SU-DHL-6 (cell line): ENCODE data around the gene GLOD5.

ENCODE experiments used
- H2AFZ ChIP-seq: fragments of 200-600 bp; sonication (generic); 2 replicates; pipeline ENCODE4 v1.6.1; 2014; ENCODE audit warnings: low read depth, mild to moderate bottlenecking, moderate library complexity, mixed read lengths, antibody characterized with exemption, low read length; ENCODE audit not compliant: severe bottlenecking
- H3F3A ChIP-seq: fragments of 200-600 bp; shearing (Covaris generic); 2 replicates; pipeline ENCODE4 v1.6.0; 2016; ENCODE audit warnings: antibody characterized with exemption, mild to moderate bottlenecking; ENCODE audit not compliant: insufficient read depth
- H3K27ac ChIP-seq: fragments of 200-600 bp; sonication (generic); 2 replicates; pipeline ENCODE4 v1.5.1; 2016; ENCODE audit warnings: low read depth, mild to moderate bottlenecking, low read length, moderate library complexity, mixed read lengths
- H3K27me3 ChIP-seq: fragments of 200-600 bp; sonication (generic), shearing (Covaris generic); 2 replicates; pipeline ENCODE4 v1.6.0; 2014; ENCODE audit warnings: mild to moderate bottlenecking, low read length
- H3K36me3 ChIP-seq: fragments of 200-600 bp; sonication (generic); 2 replicates; pipeline ENCODE4 v1.6.1; 2014; ENCODE audit warnings: mild to moderate bottlenecking, low read length, mixed read lengths
- H3K4me2 ChIP-seq: fragments of 300-600, 200-600 bp; shearing (Covaris generic), sonication (generic); 2 replicates; pipeline ENCODE4 v1.6.0; 2014; ENCODE audit warnings: low read length, low read depth, mild to moderate bottlenecking; ENCODE audit not compliant: poor library complexity, severe bottlenecking
- H3K4me3 ChIP-seq: fragments of 200-600 bp; sonication (generic); 2 replicates; pipeline ENCODE4 v1.5.1; 2014; ENCODE audit warnings: antibody characterized with exemption, low read length, mild to moderate bottlenecking, mixed read lengths; ENCODE audit not compliant: insufficient read depth, poor library complexity, severe bottlenecking
- H3K79me2 ChIP-seq: fragments of 200-600 bp; sonication (generic); 2 replicates; pipeline ENCODE4 v1.6.1; 2014; ENCODE audit warnings: mild to moderate bottlenecking, low read length, moderate library complexity; ENCODE audit not compliant: insufficient read depth
- H3K9ac ChIP-seq: fragments of 200-600 bp; sonication (generic); 2 replicates; pipeline ENCODE4 v1.7.0; 2014; ENCODE audit warnings: mild to moderate bottlenecking, low read length
- H3K9me2 ChIP-seq: fragments of 200-600 bp; sonication (generic); replicated peaks from 2 replicates; pipeline ENCODE4 v1.6.1; 2014; ENCODE audit warnings: low read length; ENCODE audit not compliant: insufficient read depth
- H3K9me3 ChIP-seq: fragments of 200-600 bp; sonication (generic); 2 replicates; pipeline ENCODE4 v1.6.1; 2014; ENCODE audit warnings: low read length, mixed read lengths; ENCODE audit not compliant: insufficient read depth
- H4K20me1 ChIP-seq: fragments of 200-600 bp; sonication (generic); 2 replicates; pipeline ENCODE4 v1.6.1; 2014; ENCODE audit warnings: low read depth, mild to moderate bottlenecking, antibody characterized with exemption, low read length, moderate library complexity, mixed read lengths
- CTCF ChIP-seq: fragments of 200-600 bp; sonication (generic); IDR thresholded peaks from one replicate; pipeline ENCODE4 v1.5.1; 2017; ENCODE audit warnings: antibody characterized with exemption, mild to moderate bottlenecking, low read length, moderate library complexity; ENCODE audit not compliant: insufficient read depth, poor library complexity, severe bottlenecking
- EZH2phosphoT487 ChIP-seq: fragments of 200-600 bp; sonication (generic), shearing (Covaris generic); conservative IDR thresholded peaks from 2 replicates; pipeline ENCODE4 v1.6.1; 2018; ENCODE audit warnings: mild to moderate bottlenecking, antibody characterized with exemption, low read length, moderate library complexity, mixed read lengths

Gene GLOD5

DNA sequence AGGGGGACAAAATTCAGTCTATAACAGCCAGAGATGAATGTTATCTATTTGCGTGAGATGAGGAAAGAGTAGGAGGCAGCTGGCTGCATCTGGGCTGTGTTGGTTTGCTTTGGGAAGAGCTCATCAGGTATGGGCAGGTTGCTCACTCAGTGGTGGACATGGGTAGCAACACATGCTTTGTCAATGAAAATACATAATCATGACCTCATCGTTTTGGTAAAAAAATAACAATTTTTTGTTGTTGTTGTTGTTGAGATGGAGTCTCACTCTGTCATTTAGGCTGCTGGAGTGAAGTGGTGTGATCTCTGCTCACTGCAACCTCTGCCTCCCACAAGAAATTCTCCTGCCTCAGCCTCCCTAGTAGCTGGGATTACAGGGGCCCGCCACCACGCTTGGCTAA is 16.3 kb upstream of the GLOD5 start:
- Histone ChIP-seq H3K27me3 (no peaks in the 10 kb centered on the region), H3K9ac (no peak overlapping the region), H3K27ac (no peak overlapping the region), H3K9me3 (no peaks in the 10 kb centered on the region), H3F3A (no peaks in the 10 kb centered on the region), H3K4me2 (no peak overlapping the region), H3K79me2 (no peaks in the 10 kb centered on the region), H4K20me1 (no peaks in the 10 kb centered on the region), H3K9me2 (no peaks in the 10 kb centered on the region), H3K36me3 (no peaks in the 10 kb centered on the region), H2AFZ (no peak overlapping the region), H3K4me3 (no peak overlapping the region)
- TF ChIP-seq CTCF (no peak), EZH2phosphoT487 (no peak)

DNA sequence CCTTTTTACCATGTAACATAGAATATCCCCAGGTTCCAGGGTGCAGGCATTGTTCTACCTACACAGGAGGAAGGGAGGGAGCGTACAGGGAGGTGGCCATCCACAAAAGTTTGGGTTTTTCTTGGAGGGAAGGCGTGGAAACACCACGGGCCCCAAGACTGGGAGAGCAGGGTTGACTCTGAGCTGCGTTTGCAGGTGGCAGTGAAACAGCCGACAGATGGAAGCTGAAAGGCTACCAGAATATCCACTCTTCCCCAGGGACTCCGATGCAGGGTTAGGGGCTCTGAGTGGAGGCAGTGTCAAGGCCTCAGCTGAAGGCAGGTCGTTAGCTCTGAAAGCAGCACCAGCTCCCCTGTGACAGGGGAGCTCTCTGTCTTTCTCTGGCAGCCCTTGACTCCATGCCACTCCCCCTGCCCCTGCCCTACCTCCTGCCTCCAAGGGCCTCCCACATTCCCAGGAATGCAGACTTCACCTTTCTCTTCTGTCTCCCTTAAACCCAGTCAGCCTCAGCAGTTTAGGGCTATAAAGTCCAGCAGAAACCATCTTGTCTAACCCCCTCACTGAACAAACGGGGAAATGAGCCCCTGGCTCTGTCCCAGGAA is 14.0 kb upstream of the GLOD5 start:
- no peaks in the 10 kb centered on the region for H3K27me3 ChIP-seq
- no peak overlapping the region for H2AFZ ChIP-seq
- no peak overlapping the region for H3K9ac ChIP-seq
- H3K27ac ChIP-seq, result no peak overlapping the region
- no peaks in the 10 kb centered on the region for H3K79me2 ChIP-seq
- H3K36me3 ChIP-seq, result no peaks in the 10 kb centered on the region
- no peak for TF ChIP-seq EZH2phosphoT487
- no peak for TF ChIP-seq CTCF
- H3K4me3 ChIP-seq, result no peak overlapping the region
- no peaks in the 10 kb centered on the region for H3K9me2 ChIP-seq
- H3K4me2 ChIP-seq, result no peak overlapping the region
- H4K20me1 ChIP-seq, result no peaks in the 10 kb centered on the region
- no peaks in the 10 kb centered on the region for H3K9me3 ChIP-seq
- H3F3A ChIP-seq, result no peaks in the 10 kb centered on the region

GRCh38 chrX:48749182-48749581 is 12.4 kb upstream of the GLOD5 start:
- Histone ChIP-seq H3K36me3 (no peaks in the 10 kb centered on the region), H3K9me3 (no peaks in the 10 kb centered on the region), H2AFZ (no peak overlapping the region), H3K4me2 (no peak overlapping the region), H3K79me2 (no peaks in the 10 kb centered on the region), H3K9me2 (no peaks in the 10 kb centered on the region), H3K9ac (no peak overlapping the region), H3K4me3 (no peak overlapping the region), H3F3A (no peaks in the 10 kb centered on the region), H3K27ac (no peak overlapping the region), H3K27me3 (no peaks in the 10 kb centered on the region), H4K20me1 (no peaks in the 10 kb centered on the region)
- TF ChIP-seq EZH2phosphoT487, result no peak
- no peak for TF ChIP-seq CTCF

GRCh38 chrX:48751343-48751742 is 10.2 kb upstream of the GLOD5 start:
- H3K36me3 ChIP-seq, result no peaks in the 10 kb centered on the region
- H3K27ac ChIP-seq, result no peak overlapping the region
- H4K20me1 ChIP-seq, result no peaks in the 10 kb centered on the region
- no peak overlapping the region for H3K9ac ChIP-seq
- H3K27me3 ChIP-seq, result no peaks in the 10 kb centered on the region
- TF ChIP-seq EZH2phosphoT487 (no peak), CTCF (no peak)
- no peaks in the 10 kb centered on the region for H3K79me2 ChIP-seq
- H3F3A ChIP-seq, result no peaks in the 10 kb centered on the region
- H3K9me2 ChIP-seq, result no peaks in the 10 kb centered on the region
- H3K4me3 ChIP-seq, result no peak overlapping the region
- no peaks in the 10 kb centered on the region for H3K9me3 ChIP-seq
- H2AFZ ChIP-seq, result no peak overlapping the region
- H3K4me2 ChIP-seq, result no peak overlapping the region
